Liver (tissue), 9 donors: Measurements from ENCODE around the gene WSCD2. TPM values are rescaled to one million over a fixed set of nuclear protein-coding genes. Genes with fewer than 3 reads are reported as not detected.

Experiments used
- DNase-seq: peaks from one replicate; pipeline ENCODE4 v3.0.0-alpha.2; 2017; ENCODE audit warnings: low spot score
- H3K27ac ChIP-seq, 2 donors: one replicate each; pipeline ENCODE4 v1.7.0; 2013; ENCODE audit warnings: inconsistent platforms in 2 of 2, low read length in 2 of 2, control low read depth in 1 of 2, low read depth in 1 of 2, mild to moderate bottlenecking in 1 of 2
- H3K27me3 ChIP-seq, 4 donors: one replicate each; pipeline versions ENCODE4 v1.6.1 to v1.7.0; 2013; ENCODE audit warnings: low read length in 3 of 4, inconsistent platforms in 1 of 4, mild to moderate bottlenecking in 1 of 4, moderate library complexity in 1 of 4; ENCODE audit not compliant: control insufficient read depth in 4 of 4, insufficient read depth in 4 of 4
- H3K36me3 ChIP-seq, 4 donors: one replicate each; pipeline versions ENCODE4 v1.6.1 to v1.7.0; 2013; ENCODE audit warnings: low read length in 3 of 4, mild to moderate bottlenecking in 3 of 4, low read depth in 1 of 4, moderate library complexity in 1 of 4; ENCODE audit not compliant: control insufficient read depth in 4 of 4, insufficient read depth in 3 of 4
- H3K4me1 ChIP-seq, 4 donors: one replicate each; pipeline versions ENCODE4 v1.6.1 to v1.7.0; 2013; ENCODE audit warnings: low read length in 3 of 4, mild to moderate bottlenecking in 3 of 4, moderate library complexity in 1 of 4; ENCODE audit not compliant: control insufficient read depth in 4 of 4, insufficient read depth in 4 of 4
- H3K4me3 ChIP-seq, 3 donors: one replicate each; pipeline versions ENCODE4 v1.6.1 to v1.7.0; 2013; ENCODE audit warnings: low read length in 3 of 3, control low read depth in 1 of 3, low read depth in 1 of 3, mild to moderate bottlenecking in 1 of 3
- H3K9ac ChIP-seq, 2 donors: one replicate each; pipeline ENCODE4 v1.7.0; 2013; ENCODE audit warnings: low read length in 2 of 2, mild to moderate bottlenecking in 2 of 2, moderate library complexity in 2 of 2, control low read depth in 1 of 2, low read depth in 1 of 2
- H3K9me3 ChIP-seq, 4 donors: one replicate each; pipeline versions ENCODE4 v1.6.1 to v1.7.0; 2013; ENCODE audit warnings: low read length in 3 of 4; ENCODE audit not compliant: control insufficient read depth in 4 of 4
- ATF3 ChIP-seq: IDR thresholded peaks from 2 replicates; pipeline ENCODE4 v1.6.1; 2016; ENCODE audit warnings: antibody characterized with exemption
- EGR1 ChIP-seq, 2 donors: IDR thresholded peaks; 2 replicates each; pipeline ENCODE4 v1.6.1; 2016 to 2018; ENCODE audit warnings: antibody characterized with exemption in 2 of 2, low read depth in 2 of 2
- FOXA2 ChIP-seq: IDR thresholded peaks from 2 replicates; pipeline ENCODE4 v1.6.1; 2016; ENCODE audit warnings: antibody characterized with exemption
- GABPA ChIP-seq, 2 donors: IDR thresholded peaks in 1 of 2; conservative IDR thresholded peaks in 1 of 2; 2 replicates each; pipeline ENCODE4 v1.6.1; 2016; ENCODE audit warnings: antibody characterized with exemption in 2 of 2, mild to moderate bottlenecking in 1 of 2, moderate library complexity in 1 of 2
- HNF4A ChIP-seq, 2 donors: conservative IDR thresholded peaks; 2 replicates each; pipeline ENCODE4 v1.6.1; 2016; ENCODE audit warnings: antibody characterized with exemption in 2 of 2, mild to moderate bottlenecking in 2 of 2
- HNF4G ChIP-seq: IDR thresholded peaks from 2 replicates; pipeline ENCODE4 v1.6.1; 2016; ENCODE audit warnings: antibody characterized with exemption
- JUND ChIP-seq, 2 donors: IDR thresholded peaks; 2 replicates each; pipeline ENCODE4 v1.6.1; 2016; ENCODE audit warnings: antibody characterized with exemption in 2 of 2
- NR2F2 ChIP-seq: IDR thresholded peaks from 2 replicates; pipeline ENCODE4 v1.6.1; 2016; ENCODE audit warnings: antibody characterized with exemption
- RAD21 ChIP-seq, 2 donors: IDR thresholded peaks; 2 replicates each; pipeline ENCODE4 v1.6.1; 2016; ENCODE audit warnings: antibody characterized with exemption in 2 of 2, mild to moderate bottlenecking in 2 of 2
- REST ChIP-seq: IDR thresholded peaks from 2 replicates; pipeline ENCODE4 v1.6.1; 2016; ENCODE audit warnings: antibody characterized with exemption, mild to moderate bottlenecking
- RXRA ChIP-seq, 2 donors: IDR thresholded peaks; 2 replicates each; pipeline ENCODE4 v1.6.1; 2017 to 2018; ENCODE audit warnings: antibody characterized with exemption in 2 of 2, mild to moderate bottlenecking in 1 of 2
- SP1 ChIP-seq: IDR thresholded peaks from 2 replicates; pipeline ENCODE4 v1.6.1; 2018; ENCODE audit warnings: antibody characterized with exemption, mild to moderate bottlenecking
- TAF1 ChIP-seq: conservative IDR thresholded peaks from 2 replicates; pipeline ENCODE4 v1.6.1; 2016; ENCODE audit warnings: antibody characterized with exemption, mild to moderate bottlenecking
- YY1 ChIP-seq: IDR thresholded peaks from 2 replicates; pipeline ENCODE4 v1.6.1; 2016; ENCODE audit warnings: antibody characterized with exemption, mild to moderate bottlenecking
- WGBS: extraction: QIAGEN DNeasy Blood & Tissue Kit; methylation state at CpG from one replicate; pipeline ENCODE4 v1.1.7; 2013; 5-methylcytosine and 5-hydroxymethylcytosine counted together
- polyA plus RNA-seq, 2 donors: library from polyadenylated mRNA; stranded (reverse) in 1 of 2; unstranded in 1 of 2; fragments of 200-250 nt in 1 of 2; fragments of >200 nt in 1 of 2; fragmentation: Nextera tagmentation in 1 of 2; extraction: Ambion mirVana in 1 of 2; gene quantifications; one replicate each; pipeline versions ENCODE4 v1.2.1 to v1.2.3, GENCODE V29; 2013 to 2015
- total RNA-seq, 2 donors: library from RNA; depleted of rRNA; stranded (reverse); fragments of >200 nt; gene quantifications; one replicate each; pipeline ENCODE4 v1.2.3, GENCODE V29; 2014
- donor health status: healthy.
- donor health status: healthy.
- donor health status: healthy.
- donor health status: healthy.
- donor health status: healthy.

The WSCD2 gene
- total and polyA plus RNA-seq, 4 donors, result under 0.01 to 0.09 (median 0.05) TPM; not detected in 1

- H3K9me3 ChIP-seq, result no peaks in the 10 kb centered on the region
- H3K36me3 ChIP-seq, result no peaks in the 10 kb centered on the region
- no peak for DNase-seq
- H3K4me1 ChIP-seq, result no peaks in the 10 kb centered on the region
- no peak overlapping the region for H3K9ac ChIP-seq
- no peaks in the 10 kb centered on the region for H3K27me3 ChIP-seq
- WGBS, result 79% methylated on average over 1 of the region's 1 CpG
- no peak overlapping the region for H3K4me3 ChIP-seq
- TF ChIP-seq HNF4G (no peak), YY1 (no peak), TAF1 (no peak), REST (no peak), RXRA (IDR thresholded peaks at IDR 0.05) (no peak), ATF3 (no peak), FOXA2 (no peak), GABPA (IDR thresholded peaks at IDR 0.05 in 1 of 2, conservative IDR thresholded peaks at IDR 0.05 in 1 of 2) (no peak), JUND (IDR thresholded peaks at IDR 0.05) (no peak), HNF4A (conservative IDR thresholded peaks at IDR 0.05) (no peak), SP1 (no peak), RAD21 (IDR thresholded peaks at IDR 0.05) (no peak), NR2F2 (no peak), EGR1 (IDR thresholded peaks at IDR 0.05; ENCODE audit: low read depth in 2 of 2) (no peak)
- no peak overlapping the region for H3K27ac ChIP-seq
Measured at GRCh38 chr12:108110844-108111243, 18.2 kb upstream of the WSCD2 start.

- Histone ChIP-seq H3K4me3 (no peak overlapping the region), H3K27ac (no peak overlapping the region), H3K27me3 (no peaks in the 10 kb centered on the region), H3K9ac (no peak overlapping the region), H3K36me3 (no peaks in the 10 kb centered on the region), H3K9me3 (no peaks in the 10 kb centered on the region), H3K4me1 (no peaks in the 10 kb centered on the region)
- no peak for DNase-seq
- WGBS, result 67% methylated on average over 11 of the region's 11 CpGs
- TF ChIP-seq HNF4A (conservative IDR thresholded peaks at IDR 0.05), result no peak
- TF ChIP-seq JUND (IDR thresholded peaks at IDR 0.05), result no peak
- TF ChIP-seq REST, result no peak
Measured at GRCh38 chr12:108112832-108113556, 16.1 kb upstream of the WSCD2 start.
